Left cardiac atrium (tissue), 4 donors: Measurements from ENCODE around the gene ADAMTSL3. TPM values are rescaled to one million over a fixed set of nuclear protein-coding genes. Genes with fewer than 3 reads are reported as not detected.
"Not testable (repeated sequence)": the region's sequence is repeated elsewhere in the genome, so short reads cannot be mapped to it uniquely, and the experiment has no call there.

Experiments used
- ATAC-seq, 2 donors: fragments of 200-7000 bp; cut with Tn5 transposase; one replicate each; pipeline ENCODE4 v1.9.1; 2020; ENCODE audit warnings: mild to moderate bottlenecking in 2 of 2, moderate library complexity in 2 of 2
- DNase-seq: peaks from one replicate; pipeline ENCODE4 v3.0.0-alpha.2; 2020
- intact Hi-C, 2 donors: fragments of 100-400 bp; cut with DNase I; formaldehyde crosslinking; loops; one replicate each; pipeline versions ENCODE4 v1.14.1 to v1.15.1; 2022 to 2023
- total RNA-seq, 2 donors: library from RNA; stranded (reverse); fragmentation: NEBNext Ultra II Directional; extraction: Animal tissue kit (Norgen Biotek cat#: 25700); gene quantifications; one replicate each; pipeline ENCODE4 v1.2.1, GENCODE V29; 2021
- donor health status: DM: no; HTN: yes; CAD: no.
- donor health status: DM: no; HTN: yes; CAD: no; lungs with severe emphysema.
- donor health status: DM: yes; HTN: yes; CAD: no.
- donor health status: Dilated cardiomyopathy.

The ADAMTSL3 gene
- total RNA-seq, 2 donors from 2014 or later, result 22.8 to 25.8 TPM

- no peak for DNase-seq
- no peak for ATAC-seq
- intact Hi-C loops, result no loop called here
Measured at GRCh38 chr15:83721031-83721430, 67.1 kb downstream of the ADAMTSL3 start.

GRCh38 chr15:83721981-83722380 lies 68.1 kb downstream of the ADAMTSL3 start:
- DNase-seq, result no peak
- no peak for ATAC-seq

GRCh38 chr15:83723216-83723615 lies 69.3 kb downstream of the ADAMTSL3 start:
- intact Hi-C loops, result no loop called here
- ATAC-seq, result no peak
- DNase-seq, result no peak

More at GRCh38 chr15:83721981-83722380, 68.1 kb downstream of the ADAMTSL3 start:
- intact Hi-C loops, result no loop called here

- no peak for DNase-seq
- no peak for ATAC-seq
- intact Hi-C loops, result no loop called here
Measured at GRCh38 chr15:83732196-83732595, 78.3 kb downstream of the ADAMTSL3 start.

DNA sequence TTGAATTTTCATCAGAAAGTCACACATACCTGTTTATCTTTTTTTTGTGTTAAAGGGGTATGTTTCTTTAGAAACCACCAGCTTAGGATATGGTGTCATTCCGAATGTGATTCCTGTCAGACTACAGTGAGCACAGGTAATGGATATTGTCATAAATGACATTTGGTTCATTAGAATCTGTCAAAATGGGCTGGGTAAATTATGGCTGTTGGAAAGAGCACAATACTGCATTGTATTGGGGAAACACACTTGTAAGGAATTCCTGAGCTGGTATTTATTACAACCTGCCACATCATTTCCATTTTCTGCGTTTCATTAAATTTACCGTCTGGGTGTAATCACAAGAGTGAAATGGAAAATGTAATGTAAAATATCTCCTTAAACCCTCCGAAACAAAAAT lies 78.8 kb downstream of the ADAMTSL3 start:
- DNase-seq, result no peak
- intact Hi-C loops, result no loop called here
- no peak for ATAC-seq

DNA sequence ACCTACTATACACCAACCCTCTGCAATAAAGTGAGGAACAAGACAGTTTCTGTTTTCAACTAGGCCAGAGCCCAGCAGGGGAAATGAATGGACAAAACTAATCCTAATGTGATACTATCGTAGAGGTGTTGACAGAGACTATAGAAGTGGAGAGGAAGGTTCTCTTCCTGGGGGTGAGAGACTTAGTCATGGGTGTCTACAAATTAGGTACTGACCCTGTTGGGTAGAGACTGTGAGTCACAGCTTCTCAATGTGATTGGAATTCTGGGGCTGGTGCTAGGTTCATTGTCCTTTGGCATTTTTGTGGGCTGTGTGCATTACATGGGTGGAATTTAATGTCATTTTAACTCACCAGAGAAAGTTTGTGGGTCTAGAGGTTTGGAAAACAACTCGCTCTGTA lies 79.3 kb downstream of the ADAMTSL3 start:
- no peak for DNase-seq
- intact Hi-C loops, result no loop called here
- peak in 1 of 2 donors; percentile 82 for ATAC-seq

GRCh38 chr15:83733691-83734090 lies 79.8 kb downstream of the ADAMTSL3 start:
- ATAC-seq, result no peak
- no peak for DNase-seq
- intact Hi-C loops, result no loop called here

GRCh38 chr15:83734487-83734886 lies 80.6 kb downstream of the ADAMTSL3 start:
- DNase-seq, result no peak
- intact Hi-C loops, result no loop called here
- no peak for ATAC-seq

- intact Hi-C loops, result loop anchor here (10.0 kb wide), 2 partner anchors 175 to 295 kb away; no protein-coding TSS in a partner anchor
- ATAC-seq (peak in 1 of 2 donors; percentile 38), DNase-seq (no peak)
Measured at GRCh38 chr15:83739629-83740028, 85.7 kb downstream of the ADAMTSL3 start.

DNA sequence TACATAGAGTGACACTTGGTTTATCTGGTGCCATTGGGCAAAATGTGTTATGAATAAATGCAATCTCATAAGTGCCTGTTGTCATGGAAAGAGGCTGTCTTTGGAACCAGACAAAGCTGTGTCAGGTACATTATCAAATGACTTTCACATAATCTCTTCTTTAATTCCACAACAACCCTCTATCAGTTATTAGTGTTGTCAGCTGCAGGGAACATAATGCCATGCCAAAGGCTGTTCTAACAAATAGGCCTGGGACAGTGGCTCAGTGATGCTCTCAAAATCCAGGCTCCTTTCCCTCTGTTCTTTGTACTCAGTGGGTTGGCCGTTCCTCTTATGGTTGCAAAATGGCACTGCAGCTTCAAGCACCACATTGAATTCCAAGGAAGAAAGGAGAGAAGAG lies 91.8 kb downstream of the ADAMTSL3 start:
- ATAC-seq (peak; percentile 28 to 52), DNase-seq (no peak)

GRCh38 chr15:83746231-83746630 lies 92.3 kb downstream of the ADAMTSL3 start:
- DNase-seq, result no peak
- intact Hi-C loops, result loop anchor here (5.0 to 10.0 kb wide), 5 partner anchors 49 to 289 kb away; no protein-coding TSS in a partner anchor
- ATAC-seq, result no peak

More for the DNA sequence above, 91.8 kb downstream of the ADAMTSL3 start:
- intact Hi-C loops, result loop anchor here (5.0 to 10.0 kb wide), 5 partner anchors 48 to 289 kb away; no protein-coding TSS in a partner anchor

DNA sequence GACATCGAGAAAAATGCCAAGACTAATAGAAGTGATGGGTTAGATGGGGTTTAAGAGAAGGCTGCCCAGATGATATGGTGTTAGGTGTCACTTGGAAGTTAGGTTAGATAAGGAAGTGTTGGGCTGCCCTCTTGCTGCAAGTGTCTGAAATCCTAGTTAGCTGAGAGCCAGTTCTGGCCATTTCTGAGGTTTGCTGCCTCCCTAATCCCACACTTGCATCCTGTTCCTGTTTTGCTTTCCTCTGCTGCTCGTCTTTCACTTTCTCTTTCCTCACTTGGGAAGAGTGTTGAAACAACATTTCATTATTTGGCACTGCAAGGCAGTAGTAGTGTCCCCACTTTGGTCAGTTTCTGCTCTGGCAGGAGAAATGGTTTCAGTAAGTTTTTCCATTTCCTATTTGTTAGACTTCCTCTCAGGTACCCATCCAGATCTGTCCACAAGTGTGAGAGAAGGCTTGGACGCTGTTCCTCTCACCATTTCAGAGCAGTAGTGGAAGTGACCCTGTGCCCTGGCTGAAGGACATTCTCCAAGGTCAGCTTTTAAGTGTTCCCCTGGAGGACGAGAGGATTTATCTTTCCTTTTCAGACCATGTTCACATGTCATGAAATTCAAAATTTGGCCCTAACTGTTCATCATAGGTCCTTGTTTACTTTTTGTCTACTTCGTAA lies 93.3 kb downstream of the ADAMTSL3 start:
- ATAC-seq (peak; percentile 87), DNase-seq (no peak)
- intact Hi-C loops, result loop anchor here (5.0 to 10.0 kb wide), 5 partner anchors 50 to 288 kb away; no protein-coding TSS in a partner anchor

- DNase-seq, result no peak
- intact Hi-C loops, result loop anchor here (5.0 to 10.0 kb wide), 5 partner anchors 50 to 287 kb away; no protein-coding TSS in a partner anchor
- ATAC-seq, result peak; percentile 13 to 43
Measured at GRCh38 chr15:83747718-83748110, 93.8 kb downstream of the ADAMTSL3 start.

DNA sequence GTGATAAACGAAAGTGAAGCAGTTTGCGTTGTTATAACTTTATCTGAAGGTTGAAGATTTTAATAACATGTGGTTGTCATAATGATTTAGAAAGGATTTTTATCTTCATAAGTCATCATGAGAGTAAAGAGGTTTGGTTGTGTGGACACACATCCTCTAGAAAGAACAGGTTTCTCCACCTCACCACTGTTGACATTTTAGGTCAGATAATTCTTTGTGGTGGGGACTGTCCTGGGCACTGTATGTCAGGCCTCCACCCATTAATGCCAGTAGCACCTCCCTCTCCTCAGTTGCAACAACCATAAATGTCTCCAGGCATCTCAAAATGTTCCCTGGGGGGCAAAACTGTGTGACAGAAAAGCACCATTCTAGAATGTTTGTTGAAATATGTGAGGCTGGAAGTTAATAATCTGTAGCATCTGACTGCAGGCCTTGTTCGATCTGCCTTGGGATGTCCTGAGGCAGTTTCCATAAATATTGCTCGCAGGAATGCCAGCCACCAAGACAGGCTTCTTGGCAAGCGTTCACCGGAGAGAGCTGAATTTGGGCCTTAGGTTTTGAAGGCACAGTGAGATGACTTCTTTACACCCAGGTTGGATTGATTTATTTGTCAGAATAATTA lies 100.1 kb downstream of the ADAMTSL3 start:
- intact Hi-C loops, result no loop called here
- DNase-seq (no peak), ATAC-seq (no peak)

GRCh38 chr15:83757291-83757690 lies 103.4 kb downstream of the ADAMTSL3 start:
- intact Hi-C loops, DNase-seq, ATAC-seq: not testable (repeated sequence)

DNA sequence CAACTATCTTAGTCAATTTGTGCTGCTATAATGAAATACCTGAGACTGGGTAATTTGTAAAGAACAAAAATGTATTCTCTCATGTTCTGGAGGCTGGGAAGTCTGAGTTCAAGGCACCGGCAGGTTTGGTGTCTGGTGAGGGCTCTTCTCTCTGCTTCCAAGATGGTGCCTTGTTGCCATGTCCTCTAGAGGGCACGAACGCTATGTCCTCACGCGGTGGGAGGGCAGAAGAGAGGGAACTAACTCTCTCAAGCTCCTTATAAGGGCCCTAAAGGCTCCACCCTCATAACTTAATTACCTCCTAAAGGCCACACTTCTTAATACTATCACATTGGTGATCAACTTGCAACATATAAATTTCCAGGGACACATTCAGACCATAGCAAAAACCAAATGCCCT lies 108.4 kb downstream of the ADAMTSL3 start:
- intact Hi-C loops, result no loop called here
- no peak for ATAC-seq
- no peak for DNase-seq

- ATAC-seq (peak; percentile 73 to 87), DNase-seq (no peak)
- intact Hi-C loops, result no loop called here
Measured at GRCh38 chr15:83764201-83764838, 110.4 kb downstream of the ADAMTSL3 start.

DNA sequence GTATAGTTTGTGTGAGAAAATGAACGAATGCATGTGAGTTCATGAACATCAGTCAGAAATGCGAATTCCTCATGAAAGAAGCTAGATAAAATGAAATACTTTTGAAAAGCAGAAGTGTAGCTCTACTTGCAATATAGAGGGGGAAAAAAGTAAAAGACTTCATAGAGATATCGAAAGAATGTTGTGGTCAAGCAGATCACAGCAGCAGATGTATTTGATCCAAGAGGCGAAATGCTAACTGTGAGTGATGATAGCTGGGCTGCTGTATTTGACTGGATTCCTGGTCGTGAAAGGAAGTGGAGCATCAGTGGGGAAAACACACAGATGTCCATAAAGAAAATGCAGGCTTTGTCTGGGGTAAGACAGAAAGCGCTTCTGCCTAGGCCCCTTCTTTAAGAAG lies 112.4 kb downstream of the ADAMTSL3 start:
- intact Hi-C loops, result no loop called here
- DNase-seq (no peak), ATAC-seq (peak in 1 of 2 donors; percentile 37)

DNA sequence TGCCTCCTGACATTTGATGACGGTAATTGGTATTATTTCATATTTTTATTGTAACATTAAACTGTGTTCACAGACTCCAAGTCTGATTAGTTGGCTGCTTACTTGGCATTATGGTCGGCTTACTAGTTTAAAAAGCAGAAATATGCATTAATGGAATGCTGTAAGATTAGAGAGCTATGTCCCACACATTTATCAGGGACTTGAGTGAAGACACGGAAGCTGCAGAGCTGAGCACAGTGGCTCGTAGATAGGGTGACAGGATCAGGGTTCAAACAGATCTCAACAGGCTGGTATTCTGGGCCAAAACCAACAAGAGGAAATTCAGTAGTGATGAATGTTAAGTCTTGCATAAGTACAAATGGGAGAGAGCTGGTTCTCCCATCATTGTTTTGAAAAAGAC lies 113.8 kb downstream of the ADAMTSL3 start:
- ATAC-seq, result peak; percentile 62 to 66
- intact Hi-C loops, result no loop called here
- DNase-seq, result no peak

GRCh38 chr15:83769411-83769999 lies 115.6 kb downstream of the ADAMTSL3 start:
- intact Hi-C loops, result no loop called here
- no peak for DNase-seq
- ATAC-seq, result no peak
